Dedifferentiated amniotic fluid mesenchymal stem cell (primary cell): ENCODE data around the gene SLC45A2.

Experiments
- DNase-seq: peaks from one replicate; pipeline ENCODE4 v3.0.0-alpha.2; 2016; ENCODE audit errors: extremely low spot score

The SLC45A2 gene

DNA sequence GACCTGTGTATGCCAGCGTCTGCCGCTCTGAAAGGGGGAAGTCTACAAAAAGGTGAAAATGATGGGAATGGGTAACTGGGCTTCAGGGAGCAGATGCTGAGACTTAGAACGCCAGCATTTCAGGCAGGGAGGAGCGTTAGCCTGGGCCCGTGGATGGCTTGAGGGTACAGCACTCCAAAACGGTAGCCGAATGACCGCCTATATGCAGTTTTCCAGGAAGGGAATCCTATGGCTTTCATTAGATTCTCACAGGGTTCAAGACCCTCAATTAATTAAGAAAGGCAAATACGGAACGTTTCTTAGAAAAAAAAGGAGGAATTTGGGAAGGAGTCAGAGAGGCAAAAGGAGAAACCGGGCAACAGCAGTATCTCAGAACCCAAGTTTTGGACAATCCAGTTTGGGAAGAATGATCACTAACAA lies 22.7 kb upstream of the SLC45A2 start:
- no peak for DNase-seq

DNA sequence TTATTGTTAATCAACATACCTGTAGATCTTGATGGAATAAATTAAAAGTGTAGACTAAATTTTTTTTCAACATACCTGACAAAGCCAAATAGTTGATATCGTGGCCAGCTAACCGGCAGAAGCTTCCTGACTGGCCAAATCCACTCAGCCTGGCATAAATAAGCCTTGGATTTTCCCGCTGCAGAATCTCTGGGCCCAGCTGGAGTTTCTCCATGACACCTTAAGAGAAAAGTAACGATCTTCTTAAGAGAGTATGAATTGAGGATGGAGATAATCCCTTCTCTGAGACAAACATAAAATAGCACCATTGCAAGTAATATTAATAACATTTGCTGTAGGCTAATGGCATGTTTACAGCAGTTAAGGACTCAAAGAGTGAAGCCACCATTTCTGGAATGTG lies 21.2 kb upstream of the SLC45A2 start:
- DNase-seq, result no peak

DNA sequence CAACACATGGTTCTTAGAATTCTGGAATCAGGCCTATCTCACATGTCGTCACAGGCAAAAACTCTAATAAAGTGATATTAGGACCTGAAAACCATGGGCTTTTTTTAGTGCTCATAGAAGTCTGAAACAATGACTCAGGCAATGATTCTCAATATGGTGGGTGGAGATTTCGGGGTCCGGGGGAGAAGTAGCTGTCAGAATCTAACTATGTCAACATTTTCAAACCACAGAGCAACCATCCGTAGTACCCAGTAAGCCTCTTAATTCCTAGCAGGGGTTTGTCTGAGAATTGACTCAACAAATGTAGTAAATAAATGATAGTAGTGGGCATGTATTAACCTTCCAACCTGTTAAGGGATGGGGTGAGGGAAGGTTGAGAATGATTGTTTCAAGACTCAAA lies 20.7 kb upstream of the SLC45A2 start:
- DNase-seq, result no peak

DNA sequence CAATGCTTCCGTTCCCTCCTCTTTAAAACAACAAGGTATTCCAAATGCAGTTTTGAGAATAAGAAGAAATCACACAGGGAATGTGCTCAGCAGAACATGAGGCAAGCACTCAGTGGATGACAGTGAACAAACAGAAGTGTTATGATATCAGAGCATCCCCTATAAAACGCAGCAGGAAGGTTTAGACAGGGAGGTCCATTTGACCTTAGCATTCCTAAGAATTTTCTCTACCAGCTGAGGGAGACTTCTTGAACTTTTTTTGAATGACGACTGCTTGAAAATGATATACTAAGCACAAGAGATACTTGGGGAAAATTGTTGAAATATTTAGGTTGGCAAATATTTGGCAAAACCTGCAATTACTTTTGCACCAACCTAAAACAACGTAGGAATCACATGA lies 19.4 kb upstream of the SLC45A2 start:
- no peak for DNase-seq

DNA sequence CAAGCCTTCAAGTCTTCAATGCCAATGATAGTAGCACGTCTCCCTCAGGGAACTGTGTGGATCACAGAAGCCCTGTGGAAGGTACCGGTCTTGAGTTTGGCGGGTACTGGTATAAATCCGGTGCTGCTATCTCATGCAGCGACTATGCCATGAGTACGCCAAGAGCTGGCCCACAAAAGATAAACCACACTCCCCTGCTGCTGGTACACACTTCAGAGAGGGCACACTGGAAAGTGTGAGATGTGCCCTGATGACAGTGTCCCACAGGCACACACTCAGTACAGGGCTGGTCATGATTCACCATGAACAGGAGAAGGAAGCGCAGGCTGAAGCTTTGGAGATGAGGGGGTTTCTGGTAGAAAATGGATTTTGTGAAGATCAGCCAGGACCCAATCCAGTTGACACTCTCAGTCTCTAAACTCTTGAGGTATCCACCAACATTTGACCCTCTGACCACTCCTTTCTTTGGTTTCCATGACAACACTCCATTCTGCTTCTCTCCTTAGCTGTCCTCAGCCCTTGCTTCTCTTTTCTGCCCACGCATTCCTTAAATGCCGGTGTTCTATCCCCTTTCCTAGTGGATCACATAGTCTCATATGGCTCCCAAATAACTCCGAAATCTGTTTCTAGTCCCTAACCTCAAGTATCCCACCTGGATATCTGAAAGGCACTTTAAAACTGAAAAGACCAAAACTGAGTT lies 18.3 kb upstream of the SLC45A2 start:
- DNase-seq, result no peak

DNA sequence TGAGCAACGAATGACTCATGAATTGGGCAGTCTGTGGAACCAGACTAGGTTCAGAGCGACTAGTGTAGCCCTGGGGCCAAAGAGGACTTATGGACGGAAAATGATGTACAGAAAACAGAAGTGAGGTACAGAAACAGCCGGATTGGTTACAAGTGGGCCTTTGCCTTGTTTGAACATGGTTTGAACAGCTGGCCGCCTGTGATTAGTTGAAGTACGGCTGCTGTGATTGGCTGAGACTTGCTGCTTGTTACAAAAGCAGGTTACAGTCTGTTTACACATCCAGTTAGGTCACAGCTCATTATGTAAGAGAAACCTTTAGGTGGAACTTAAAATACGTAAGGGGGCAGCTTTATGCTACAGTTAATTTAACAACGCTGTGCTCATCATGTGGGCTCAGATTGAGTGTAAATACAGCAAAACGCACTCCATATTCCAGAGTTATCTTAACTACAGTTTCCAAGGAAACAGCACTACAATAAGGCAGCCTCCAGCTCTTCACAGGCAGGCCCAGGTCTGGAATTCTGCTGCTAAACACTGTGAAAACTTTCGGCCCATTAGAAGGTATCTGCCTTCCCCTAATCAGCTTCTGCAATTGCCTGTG lies 16.8 kb upstream of the SLC45A2 start:
- no peak for DNase-seq

- DNase-seq, result no peak
Observed at GRCh38 chr5:33999978-34000377, 15.5 kb upstream of the SLC45A2 start.

- peak; percentile 89 for DNase-seq
Observed at GRCh38 chr5:33997331-33997983, 13.0 kb upstream of the SLC45A2 start.

- no peak for DNase-seq
Observed at GRCh38 chr5:33995865-33996264, 11.4 kb upstream of the SLC45A2 start.

- peak; percentile 69 for DNase-seq
Observed at GRCh38 chr5:33994845-33995244, 10.4 kb upstream of the SLC45A2 start.

- DNase-seq, result no peak
Observed at GRCh38 chr5:33992864-33993263, 8.4 kb upstream of the SLC45A2 start.

DNA sequence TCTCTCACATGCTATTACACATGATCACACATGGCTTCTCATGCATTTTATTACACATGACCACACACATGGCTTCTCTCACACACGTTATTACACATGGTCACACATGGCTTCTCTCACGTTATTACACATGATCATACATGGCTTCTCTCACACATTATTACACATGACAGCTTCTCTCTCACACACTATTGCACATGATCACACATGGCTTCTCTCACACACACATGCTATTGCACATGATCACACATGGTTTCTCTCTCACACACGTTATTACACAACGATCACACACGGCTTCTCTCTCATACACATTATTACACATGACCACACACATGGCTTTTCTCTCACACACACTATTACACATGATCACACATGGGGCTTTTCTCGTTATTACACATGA lies 954 bp upstream of the SLC45A2 start:
- DNase-seq, result no peak

- DNase-seq, result no peak
Observed at GRCh38 chr5:33984178-33984577, 315 bp downstream of the SLC45A2 start.

GRCh38 chr5:33981408-33982162 lies 2.9 kb downstream of the SLC45A2 start:
- peak; percentile 65 for DNase-seq

DNA sequence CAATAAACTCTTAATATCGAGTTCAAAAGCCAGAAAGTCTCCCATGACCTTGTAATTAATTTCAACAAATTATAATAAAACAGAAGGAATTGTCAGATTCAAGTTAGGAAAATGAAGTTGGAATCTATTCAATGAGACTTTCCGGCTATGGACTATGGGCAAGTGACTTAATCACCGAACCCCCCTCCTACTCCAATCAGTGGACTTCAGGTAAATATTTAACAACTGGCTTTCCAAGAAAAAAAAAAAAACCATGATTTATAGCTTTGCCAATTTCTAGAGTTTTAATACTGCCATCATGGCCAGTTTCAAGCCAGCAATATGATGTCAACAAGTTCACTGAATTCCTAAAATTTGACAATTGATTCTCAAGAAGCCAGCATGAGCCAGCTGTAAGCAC lies 4.5 kb downstream of the SLC45A2 start:
- no peak for DNase-seq

DNA sequence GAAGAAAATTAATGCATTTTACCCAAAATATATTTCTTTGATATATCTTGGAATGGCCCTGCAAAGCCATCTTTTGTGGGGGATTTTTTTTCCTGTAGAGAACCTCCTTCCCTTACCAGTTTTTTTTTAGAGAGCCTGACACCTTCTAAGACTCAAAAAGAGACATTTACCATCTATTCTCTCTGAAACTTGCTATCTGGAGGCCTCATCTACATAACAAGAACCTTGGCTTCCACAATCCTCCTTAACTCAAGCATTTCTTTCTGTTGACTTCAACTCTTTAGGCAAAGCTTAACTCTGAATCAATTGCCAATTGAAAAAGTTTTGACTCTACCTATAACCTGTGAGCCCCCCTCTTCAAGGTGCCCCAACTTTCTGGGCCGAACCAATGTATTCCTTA lies 6.2 kb downstream of the SLC45A2 start:
- no peak for DNase-seq

- no peak for DNase-seq
Observed at GRCh38 chr5:33976307-33976706, 8.2 kb downstream of the SLC45A2 start.

- peak; percentile 24 for DNase-seq
Observed at GRCh38 chr5:33975852-33976251, 8.6 kb downstream of the SLC45A2 start.

GRCh38 chr5:33973271-33973670 lies 11.2 kb downstream of the SLC45A2 start:
- no peak for DNase-seq

DNA sequence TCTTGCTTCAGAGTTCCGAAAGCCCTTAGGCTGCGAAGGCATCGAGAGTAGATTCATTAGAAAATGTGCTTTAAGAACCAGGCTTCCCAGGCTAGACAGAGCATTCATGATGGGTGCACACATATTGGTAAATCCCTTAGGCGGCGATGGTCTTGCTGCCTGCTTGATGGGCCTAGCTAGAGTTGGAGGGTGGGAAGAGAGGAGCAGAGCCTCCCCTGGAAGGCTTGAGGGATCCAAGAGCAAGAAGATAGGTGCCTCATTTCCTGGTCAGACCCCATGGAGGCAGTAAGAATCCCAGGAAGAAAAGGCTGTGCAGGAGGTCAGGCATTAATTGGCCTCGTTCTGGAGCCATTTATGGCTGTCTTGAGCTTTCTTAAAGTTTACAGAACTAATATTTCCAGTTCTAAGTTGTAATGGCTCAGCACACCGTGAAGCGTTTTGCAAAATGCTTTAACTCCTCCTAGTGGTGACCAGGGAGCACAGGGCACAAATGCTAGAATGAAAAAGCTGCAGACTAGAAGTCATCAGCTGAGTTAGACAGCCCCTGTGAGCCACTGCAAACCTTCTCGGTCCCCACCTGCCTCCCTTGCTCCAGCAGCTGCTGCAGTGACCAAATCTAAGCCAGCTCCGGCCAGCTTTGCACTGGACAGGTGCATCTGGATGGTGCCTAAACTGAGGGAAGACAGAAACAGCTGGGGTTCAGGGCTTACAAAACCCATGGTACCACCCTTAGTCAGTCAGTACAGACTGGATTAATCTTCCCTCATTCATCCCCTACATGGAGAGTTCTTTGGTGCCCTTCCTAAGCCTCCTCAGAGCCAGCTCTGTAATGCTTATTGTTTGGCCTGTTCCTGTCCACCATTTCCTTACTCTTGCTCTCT lies 14.7 kb downstream of the SLC45A2 start:
- DNase-seq, result peak; percentile 59

- DNase-seq, result no peak
Observed at GRCh38 chr5:33968211-33969005, 16.1 kb downstream of the SLC45A2 start.
